ENCODE results near the gene KRTAP20-4.

DNA sequence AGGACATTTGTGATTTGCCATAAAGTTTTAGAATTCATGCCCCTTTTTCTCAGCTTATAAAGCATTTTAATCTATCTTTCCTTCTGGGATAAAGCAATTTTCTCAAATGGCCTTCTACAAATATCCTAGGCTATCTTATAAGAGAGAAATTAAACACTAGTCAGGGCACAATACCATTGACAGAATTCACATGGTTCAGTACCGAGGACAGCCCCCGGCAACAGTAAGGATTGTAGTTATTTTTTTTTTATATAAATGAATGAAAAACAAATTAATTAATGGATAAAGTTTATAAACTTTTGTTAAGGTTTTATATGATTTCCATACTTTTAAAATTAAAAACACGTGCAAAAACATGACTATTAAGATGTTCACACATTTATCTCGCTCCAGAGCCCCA, 7.7 kb downstream of the KRTAP20-4 start:
- TF ChIP-seq, protein P1, sequence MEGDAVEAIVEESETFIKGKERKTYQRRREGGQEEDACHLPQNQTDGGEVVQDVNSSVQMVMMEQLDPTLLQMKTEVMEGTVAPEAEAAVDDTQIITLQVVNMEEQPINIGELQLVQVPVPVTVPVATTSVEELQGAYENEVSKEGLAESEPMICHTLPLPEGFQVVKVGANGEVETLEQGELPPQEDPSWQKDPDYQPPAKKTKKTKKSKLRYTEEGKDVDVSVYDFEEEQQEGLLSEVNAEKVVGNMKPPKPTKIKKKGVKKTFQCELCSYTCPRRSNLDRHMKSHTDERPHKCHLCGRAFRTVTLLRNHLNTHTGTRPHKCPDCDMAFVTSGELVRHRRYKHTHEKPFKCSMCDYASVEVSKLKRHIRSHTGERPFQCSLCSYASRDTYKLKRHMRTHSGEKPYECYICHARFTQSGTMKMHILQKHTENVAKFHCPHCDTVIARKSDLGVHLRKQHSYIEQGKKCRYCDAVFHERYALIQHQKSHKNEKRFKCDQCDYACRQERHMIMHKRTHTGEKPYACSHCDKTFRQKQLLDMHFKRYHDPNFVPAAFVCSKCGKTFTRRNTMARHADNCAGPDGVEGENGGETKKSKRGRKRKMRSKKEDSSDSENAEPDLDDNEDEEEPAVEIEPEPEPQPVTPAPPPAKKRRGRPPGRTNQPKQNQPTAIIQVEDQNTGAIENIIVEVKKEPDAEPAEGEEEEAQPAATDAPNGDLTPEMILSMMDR (IDR thresholded peaks at IDR 0.05; ENCODE audit: low read length): no peak
- no peak for TF ChIP-seq EZH2 (IDR thresholded peaks at IDR 0.05; ENCODE audit: borderline replicate concordance, low read length)
